SK-N-MC (cell line): ENCODE data around the gene AOPEP.

Experiments used
- EZH2 ChIP-seq: fragments of 200-600 bp; sonication (generic); IDR thresholded peaks from one replicate; pipeline ENCODE4 v1.6.1; 2017; ENCODE audit warnings: antibody characterized with exemption
- FOXP2 ChIP-seq: optimal IDR thresholded peaks from 2 replicates; pipeline ENCODE3; 2011; ENCODE audit warnings: mild to moderate bottlenecking, moderate library complexity; ENCODE audit not compliant: insufficient read depth; ENCODE audit errors: extremely low read length, control extremely low read depth
- POLR2AphosphoS5 ChIP-seq: IDR thresholded peaks from 2 replicates; pipeline ENCODE4 v1.6.1; 2012; ENCODE audit warnings: mild to moderate bottlenecking, low read depth, low read length, borderline replicate concordance

DNA sequence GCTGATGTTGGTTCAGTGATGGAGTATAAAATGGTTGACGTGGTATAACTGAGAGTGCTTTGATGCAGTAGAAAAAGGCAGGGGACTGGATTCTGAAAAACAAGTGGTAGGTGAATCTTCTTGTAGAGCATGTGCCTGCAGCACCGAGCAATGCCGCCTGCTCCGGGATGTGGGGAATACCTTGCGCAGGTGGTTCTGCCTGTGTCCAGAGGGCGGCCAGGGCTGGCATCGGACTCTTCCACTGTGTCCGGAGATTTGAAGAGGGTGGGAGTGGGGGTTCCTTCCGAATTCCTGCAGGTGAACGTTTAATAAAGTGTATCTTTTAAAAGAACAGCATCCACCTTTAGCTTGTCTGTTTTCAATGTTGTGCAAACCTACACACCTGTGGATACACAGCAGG, 353.0 kb downstream of the AOPEP start:
- no peak for TF ChIP-seq POLR2AphosphoS5
- no peak for TF ChIP-seq EZH2
- TF ChIP-seq FOXP2 = no peak
